Measurements from ENCODE around the gene STARD7. TPM values are rescaled to one million over a fixed set of nuclear protein-coding genes. Genes with fewer than 3 reads are reported as not detected.

The STARD7 gene
- total and polyA plus RNA-seq, 2 of the 13 experiments (the other 11 are each of a cell fraction or from before 2014, with no cell fraction given): 88.2 to 300 TPM

GRCh38 chr2:96191937-96192670 lies 16.5 kb downstream of the STARD7 start:
- peaks cover 32% of the 10 kb centered on the region for H3K79me2 ChIP-seq (ENCODE audit: insufficient read depth, low read length)
- H3K27ac ChIP-seq (ENCODE audit: extremely low read length, insufficient read depth, low read length): no peak overlapping the region
- ATAC-seq: no peak
- H3K9ac ChIP-seq (ENCODE audit: insufficient read depth, low read depth, low read length): no peak overlapping the region
- CTCF ChIA-PET (ENCODE audit: low intra/inter-chr PET ratio, low total read pairs): no interaction called here
- no peak for DNase-seq (ENCODE audit: low spot score)
- H3K4me3 ChIP-seq (replicated peaks in 1 of 3; ENCODE audit: insufficient read depth in 1 of 3, low read depth in 2 of 3, low read length in 3 of 3): no peak overlapping the region
- H3K4me2 ChIP-seq (ENCODE audit: low read depth, low read length): no peak overlapping the region
- peaks cover 29 to 68% of the 10 kb centered on the region in 2 experiments for H3K36me3 ChIP-seq (replicated peaks in 1 of 2; ENCODE audit: control insufficient read depth in 1 of 2, insufficient read depth in 2 of 2, low read length in 2 of 2)
- intact Hi-C loops (cut with micrococcal nuclease; ENCODE audit: unreplicated experiment) (no loop called here), in situ Hi-C loops (cut with HindIII; ENCODE audit: extremely low pct_ligation_motif_present, low pct_unique_long_range_greater_than_20kb) (no loop called here)
- no peaks in the 10 kb centered on the region for H3K27me3 ChIP-seq (ENCODE audit: control insufficient read depth in 1 of 2, insufficient read depth in 2 of 2, low read length in 2 of 2)
- WGBS (ENCODE audit: low lambda C conversion rate): 97% methylated on average over 11 of the region's 11 CpGs
- no TSS peak for BruUV-seq (replicated peaks)
- H3K9me3 ChIP-seq (ENCODE audit: low read length): no peaks in the 10 kb centered on the region
- TF ChIP-seq RBM22 (optimal IDR thresholded peaks at IDR 0.05; ENCODE audit: low read length) (peak; percentile 12), ZNF383 (CRISPR knock-in tag; IDR thresholded peaks at IDR 0.05; ENCODE audit: borderline replicate concordance) (no peak), SATB2 (CRISPR knock-in tag; IDR thresholded peaks at IDR 0.05) (no peak)
- H3K4me1 ChIP-seq (ENCODE audit: insufficient read depth, low read length): peaks cover 41% of the 10 kb centered on the region
- POLR2A ChIA-PET: no interaction called here
- FAIRE-seq: no peak
- peaks cover 17% of the 10 kb centered on the region for H4K20me1 ChIP-seq (ENCODE audit: insufficient read depth, low read length)
- no peak overlapping the region for H2AFZ ChIP-seq (ENCODE audit: low read length)

- Histone ChIP-seq H3K79me2 (ENCODE audit: insufficient read depth, low read length) (peaks cover 4% of the 10 kb centered on the region), H3K27me3 (ENCODE audit: control insufficient read depth in 1 of 2, insufficient read depth in 2 of 2, low read length in 2 of 2) (no peaks in the 10 kb centered on the region), H3K36me3 (replicated peaks in 1 of 2; ENCODE audit: control insufficient read depth in 1 of 2, insufficient read depth in 2 of 2, low read length in 2 of 2) (peaks cover 42 to 82% of the 10 kb centered on the region in 2 experiments), H3K9ac (ENCODE audit: insufficient read depth, low read depth, low read length) (no peak overlapping the region), H4K20me1 (ENCODE audit: insufficient read depth, low read length) (peaks cover 6% of the 10 kb centered on the region; the same call in 1 of the 2 replicates), H3K4me2 (ENCODE audit: low read depth, low read length) (no peak overlapping the region), H2AFZ (ENCODE audit: low read length) (no peak overlapping the region), H3K4me3 (replicated peaks in 1 of 3; ENCODE audit: insufficient read depth in 1 of 3, low read depth in 2 of 3, low read length in 3 of 3) (no peak overlapping the region), H3K4me1 (ENCODE audit: insufficient read depth, low read length) (peaks cover 28% of the 10 kb centered on the region), H3K9me3 (ENCODE audit: low read length) (no peaks in the 10 kb centered on the region), H3K27ac (ENCODE audit: extremely low read length, insufficient read depth, low read length) (no peak overlapping the region)
- ChIA-PET CTCF (ENCODE audit: low intra/inter-chr PET ratio, low total read pairs) (no interaction called here), POLR2A (interaction anchor here (1.1 kb wide), 1 partner anchor 19 kb away, joined by 7 read pairs; the partner anchor contains the start of gene STARD7)
- WGBS (ENCODE audit: low lambda C conversion rate): 92% methylated on average over 12 of the region's 12 CpGs
- in situ Hi-C loops (cut with HindIII; ENCODE audit: extremely low pct_ligation_motif_present, low pct_unique_long_range_greater_than_20kb) (no loop called here), intact Hi-C loops (cut with micrococcal nuclease; ENCODE audit: unreplicated experiment) (no loop called here)
- TF ChIP-seq CEBPB (IDR thresholded peaks at IDR 0.05; ENCODE audit: borderline replicate concordance, low read depth, low read length) (peak; percentile 73; the same call in 1 of the 2 replicates), CEBPG (CRISPR knock-in tag; IDR thresholded peaks at IDR 0.05) (peak; percentile 52), ATF3 (CRISPR knock-in tag; IDR thresholded peaks at IDR 0.05) (0 out of 2 replicates have a peak, but pooled peaks have one; percentile 18), SOX6 (IDR thresholded peaks at IDR 0.05) (no peak), SOX6 (CRISPR knock-in tag; IDR thresholded peaks at IDR 0.05) (no peak), ZNF737 (CRISPR knock-in tag; IDR thresholded peaks at IDR 0.05; ENCODE audit: borderline replicate concordance) (no peak)
- no peak for FAIRE-seq
- DNase-seq (ENCODE audit: low spot score): no peak
- BruUV-seq (replicated peaks): no TSS peak
- no peak for ATAC-seq
These were observed 19.7 kb downstream of the STARD7 start for GRCh38 chr2:96188821-96189526.
